MCF 10A (cell line): Measurements from ENCODE around the gene TXNDC5. TPM values are rescaled to one million over a fixed set of nuclear protein-coding genes. Genes with fewer than 3 reads are reported as not detected.
A peak's percentile ranks its signal among the peaks of the same experiment; 100 is the strongest.

ENCODE experiments used
- BruUV-seq: library from RNA; stranded (reverse); fragments of 400-500 nt; replicated peaks from 2 replicates; lab custom pipeline; 2021; lab: Mats Ljungman, UMichigan
- CTCF ChIA-PET: fragments of 300-600 bp; sonication (Branson Sonifier 250); formaldehyde crosslinking; extraction: SDS; loops from one replicate; lab custom pipeline; 2021; ENCODE audit warnings: antibody characterized with exemption, inconsistent platforms; lab: Yijun Ruan, JAX
- POLR2A ChIA-PET: fragments of 300-600, 350-650 bp; sonication (Branson Sonifier 250); formaldehyde crosslinking; extraction: SDS; loops from one replicate; lab custom pipeline; 2020; ENCODE audit warnings: antibody characterized with exemption, inconsistent platforms; lab: Yijun Ruan, JAX
- DNase-seq: peaks from one replicate; pipeline ENCODE4 v3.0.0-alpha.2; 2018; ENCODE audit not compliant: unreplicated experiment
- H3K27ac Mint-ChIP-seq: one replicate; pipeline ENCODE4 v1.8.0; 2022; ENCODE audit warnings: mild to moderate bottlenecking, low read depth, mixed read lengths; ENCODE audit not compliant: unreplicated experiment
- H3K27me3 Mint-ChIP-seq: one replicate; pipeline ENCODE4 v1.8.0; 2022; ENCODE audit warnings: mixed read lengths; ENCODE audit not compliant: insufficient read depth, unreplicated experiment
- H3K36me3 Mint-ChIP-seq: one replicate; pipeline ENCODE4 v1.8.0; 2022; ENCODE audit warnings: mild to moderate bottlenecking, moderate library complexity, mixed read lengths; ENCODE audit not compliant: insufficient read depth, unreplicated experiment
- H3K4me1 Mint-ChIP-seq: one replicate; pipeline ENCODE4 v1.8.0; 2022; ENCODE audit warnings: mixed read lengths; ENCODE audit not compliant: insufficient read depth, unreplicated experiment
- H3K4me3 Mint-ChIP-seq: one replicate; pipeline ENCODE4 v1.8.0; 2022; ENCODE audit warnings: mild to moderate bottlenecking, moderate library complexity, mixed read lengths; ENCODE audit not compliant: unreplicated experiment
- H3K9me3 Mint-ChIP-seq: one replicate; pipeline ENCODE4 v1.8.0; 2022; ENCODE audit warnings: mixed read lengths; ENCODE audit not compliant: unreplicated experiment
- intact Hi-C: fragments of 100-400 bp; cut with micrococcal nuclease; formaldehyde crosslinking; loops from 2 replicates; pipeline ENCODE4 v1.14.1; 2022
- total RNA-seq: library from RNA; stranded (reverse); gene quantifications from 2 replicates; pipeline ENCODE4 v1.2.3, GENCODE V29; 2022
- TF ChIP-seq, protein P1 (sequence below): fragments of 200-600 bp; IDR thresholded peaks from one replicate; pipeline ENCODE4 v1.8.0; 2022; ENCODE audit warnings: antibody characterized with exemption, mild to moderate bottlenecking; ENCODE audit not compliant: unreplicated experiment

Gene TXNDC5
- total RNA-seq, 1 experiment from 2014 or later: 195 TPM

DNA sequence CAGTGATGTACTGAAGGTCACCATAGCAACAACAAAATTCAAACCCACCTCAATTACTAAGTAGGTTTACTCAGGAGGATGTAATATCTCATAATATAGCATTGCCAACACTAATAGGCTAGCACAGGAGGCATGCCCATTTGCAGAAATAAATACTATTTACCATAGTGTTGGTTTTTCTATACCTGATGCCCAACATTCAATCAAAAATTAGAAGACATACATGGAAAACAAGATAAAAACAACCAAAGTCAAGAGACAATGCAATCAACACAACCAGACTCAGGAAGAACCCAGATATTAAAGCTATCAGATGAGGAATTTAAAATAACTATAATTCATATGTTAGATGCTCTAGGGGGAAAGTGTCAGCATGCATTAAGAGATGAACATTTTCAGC, 14.3 kb upstream of the TXNDC5 start:
- TF ChIP-seq, protein P1, sequence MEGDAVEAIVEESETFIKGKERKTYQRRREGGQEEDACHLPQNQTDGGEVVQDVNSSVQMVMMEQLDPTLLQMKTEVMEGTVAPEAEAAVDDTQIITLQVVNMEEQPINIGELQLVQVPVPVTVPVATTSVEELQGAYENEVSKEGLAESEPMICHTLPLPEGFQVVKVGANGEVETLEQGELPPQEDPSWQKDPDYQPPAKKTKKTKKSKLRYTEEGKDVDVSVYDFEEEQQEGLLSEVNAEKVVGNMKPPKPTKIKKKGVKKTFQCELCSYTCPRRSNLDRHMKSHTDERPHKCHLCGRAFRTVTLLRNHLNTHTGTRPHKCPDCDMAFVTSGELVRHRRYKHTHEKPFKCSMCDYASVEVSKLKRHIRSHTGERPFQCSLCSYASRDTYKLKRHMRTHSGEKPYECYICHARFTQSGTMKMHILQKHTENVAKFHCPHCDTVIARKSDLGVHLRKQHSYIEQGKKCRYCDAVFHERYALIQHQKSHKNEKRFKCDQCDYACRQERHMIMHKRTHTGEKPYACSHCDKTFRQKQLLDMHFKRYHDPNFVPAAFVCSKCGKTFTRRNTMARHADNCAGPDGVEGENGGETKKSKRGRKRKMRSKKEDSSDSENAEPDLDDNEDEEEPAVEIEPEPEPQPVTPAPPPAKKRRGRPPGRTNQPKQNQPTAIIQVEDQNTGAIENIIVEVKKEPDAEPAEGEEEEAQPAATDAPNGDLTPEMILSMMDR: no peak
- CTCF ChIA-PET: no interaction called here

DNA sequence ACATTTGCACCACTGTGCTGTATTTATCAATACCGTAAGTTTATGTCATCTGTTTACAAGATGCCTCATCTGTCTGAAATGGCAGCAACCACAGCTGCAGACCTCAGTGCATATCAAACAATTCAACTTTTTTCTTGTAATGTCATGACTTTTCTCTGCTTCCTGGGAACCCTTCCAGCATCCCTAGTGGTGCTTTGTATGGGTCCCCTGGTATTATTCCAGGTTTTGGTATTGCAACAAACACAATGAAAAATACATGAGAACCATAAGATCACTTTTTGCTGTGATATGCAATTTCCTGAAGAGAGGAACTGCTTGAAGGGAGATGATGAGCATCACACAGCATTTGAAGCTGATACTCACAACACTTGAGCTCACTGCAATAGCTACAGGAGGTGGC, 12.0 kb upstream of the TXNDC5 start:
- Mint-ChIP-seq H3K9me3 (peaks cover 8% of the 10 kb centered on the region), H3K27ac (no peak overlapping the region), H3K4me1 (no peaks in the 10 kb centered on the region), H3K36me3 (no peaks in the 10 kb centered on the region), H3K27me3 (peaks cover 13% of the 10 kb centered on the region), H3K4me3 (no peak overlapping the region)
- TF ChIP-seq, protein P1: no peak
- ChIA-PET POLR2A (no interaction called here), CTCF (interaction anchor here (1.0 kb wide), 1 partner anchor 16 kb away, joined by 4 read pairs; no protein-coding TSS in a partner anchor)
- DNase-seq: peak; percentile 21
- intact Hi-C loops: no loop called here
- no TSS peak for BruUV-seq

More for the DNA sequence above, 14.3 kb upstream of the TXNDC5 start:
- H3K4me3 Mint-ChIP-seq: no peak overlapping the region
- no peaks in the 10 kb centered on the region for H3K36me3 Mint-ChIP-seq
- H3K4me1 Mint-ChIP-seq: no peaks in the 10 kb centered on the region
- no TSS peak for BruUV-seq
- peaks cover 8% of the 10 kb centered on the region for H3K9me3 Mint-ChIP-seq
- no peak for DNase-seq
- H3K27ac Mint-ChIP-seq: no peak overlapping the region
- peaks cover 30% of the 10 kb centered on the region for H3K27me3 Mint-ChIP-seq
- intact Hi-C loops: no loop called here
- POLR2A ChIA-PET: interaction anchor here (0.5 to 0.7 kb wide), 3 partner anchors 31 to 1876 kb away, joined by 3 read pairs; no protein-coding TSS in a partner anchor

DNA sequence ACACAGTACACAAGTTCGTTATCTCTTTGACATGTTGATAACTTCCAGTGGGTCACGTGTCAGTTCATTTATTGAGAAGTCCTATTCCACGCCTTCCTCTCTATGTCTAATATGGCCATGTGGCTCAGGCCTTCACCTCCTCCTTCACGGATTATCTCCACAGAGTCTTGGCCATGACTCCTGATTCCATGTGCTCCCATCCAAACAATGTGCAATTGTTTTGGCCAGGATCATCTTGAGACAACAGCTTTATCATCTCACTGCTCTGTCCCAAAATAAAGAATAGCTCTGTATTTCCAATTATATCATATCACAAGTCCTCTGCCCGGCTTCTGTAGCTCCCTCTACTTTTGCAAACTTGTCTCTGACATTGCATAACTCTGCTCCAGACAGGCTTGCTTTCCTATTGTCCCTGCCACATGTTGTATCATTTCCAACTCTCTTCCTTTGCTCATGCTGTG, 11.1 kb upstream of the TXNDC5 start:
- BruUV-seq: no TSS peak
- TF ChIP-seq, protein P1: no peak
- ChIA-PET CTCF (no interaction called here), POLR2A (no interaction called here)
- H3K4me3 Mint-ChIP-seq: no peak overlapping the region
- no peaks in the 10 kb centered on the region for H3K4me1 Mint-ChIP-seq
- no peaks in the 10 kb centered on the region for H3K36me3 Mint-ChIP-seq
- no peak overlapping the region for H3K27ac Mint-ChIP-seq
- peaks cover 3% of the 10 kb centered on the region for H3K27me3 Mint-ChIP-seq
- peaks cover 8% of the 10 kb centered on the region for H3K9me3 Mint-ChIP-seq
- DNase-seq: no peak
- intact Hi-C loops: no loop called here

DNA sequence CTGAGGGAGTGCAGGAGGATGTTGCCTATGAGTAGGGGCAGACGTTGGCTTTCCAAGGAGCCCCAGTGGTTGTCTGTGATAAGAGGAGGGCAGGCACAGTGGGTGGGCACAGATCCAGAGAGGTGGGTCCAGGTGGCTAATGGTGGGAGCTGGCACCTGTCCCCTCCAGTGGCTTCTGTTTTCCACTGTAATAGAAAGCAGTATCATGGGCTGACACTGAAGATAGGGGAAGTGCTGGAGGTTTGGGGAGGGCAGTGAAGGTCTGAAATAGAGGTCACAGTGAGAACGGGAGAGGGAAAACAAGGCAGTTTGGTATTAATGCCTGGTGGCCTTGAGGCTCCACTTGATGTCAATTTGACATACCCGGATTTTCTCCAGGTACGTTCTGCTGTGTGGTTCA, 10.5 kb upstream of the TXNDC5 start:
- CTCF ChIA-PET: no interaction called here
- H3K4me3 Mint-ChIP-seq: no peak overlapping the region
- DNase-seq: no peak
- POLR2A ChIA-PET: no interaction called here
- TF ChIP-seq, protein P1: no peak
- no TSS peak for BruUV-seq
- no peaks in the 10 kb centered on the region for H3K36me3 Mint-ChIP-seq
- no peak overlapping the region for H3K27ac Mint-ChIP-seq
- H3K9me3 Mint-ChIP-seq: peaks cover 8% of the 10 kb centered on the region
- no peaks in the 10 kb centered on the region for H3K27me3 Mint-ChIP-seq
- H3K4me1 Mint-ChIP-seq: no peaks in the 10 kb centered on the region
- intact Hi-C loops: no loop called here
